ENCODE data around the gene HIVEP3.

The HIVEP3 gene

DNA sequence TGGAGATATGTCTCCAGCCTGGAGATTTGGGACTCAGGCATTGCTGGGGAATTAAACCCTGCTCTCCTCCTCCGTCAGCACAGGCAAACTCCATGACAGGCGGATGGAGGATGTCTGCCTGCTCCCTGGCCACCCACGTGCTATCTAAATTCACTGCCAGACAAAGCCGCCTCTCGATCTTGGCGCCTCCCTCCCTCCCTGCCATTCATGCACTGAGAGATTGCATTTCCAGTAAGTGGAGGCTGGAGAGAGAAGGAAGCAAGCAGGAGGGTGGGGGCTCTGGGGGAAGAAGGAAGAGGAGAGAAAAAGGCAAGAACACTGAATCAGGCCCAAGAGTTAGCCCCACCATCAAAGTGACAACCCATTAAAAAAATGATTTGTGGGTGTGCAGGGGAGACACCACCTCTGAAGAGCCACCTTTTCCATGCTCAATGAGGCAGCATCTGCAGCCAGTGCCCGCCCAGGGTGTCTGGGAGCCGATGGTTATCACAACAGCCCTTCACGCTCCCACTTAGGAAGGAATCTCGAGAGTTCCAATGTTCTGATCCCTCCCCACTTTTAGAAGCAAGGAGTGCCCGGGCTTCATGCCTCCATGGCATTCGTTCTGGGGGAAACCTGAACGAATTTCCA, 183.0 kb downstream of the HIVEP3 start:
- Histone ChIP-seq H2BK15ac (replicated peaks; ENCODE audit: low read depth) (no peak overlapping the region), H2AK5ac (ENCODE audit: low read length) (no peak overlapping the region), H3K4me3 (ENCODE audit: low read length) (no peak overlapping the region), H2BK5ac (ENCODE audit: low read length) (no peak overlapping the region), H3K4me1 (ENCODE audit: control insufficient read depth, low read depth, low read length) (no peaks in the 10 kb centered on the region), H3K36me3 (ENCODE audit: control insufficient read depth, insufficient read depth, low read length) (no peaks in the 10 kb centered on the region), H3K56ac (ENCODE audit: low read length) (no peak overlapping the region), H2BK120ac (ENCODE audit: low read depth, low read length) (no peak overlapping the region), H3K79me1 (ENCODE audit: low read length) (no peaks in the 10 kb centered on the region), H3K27me3 (ENCODE audit: insufficient read depth, low read length, poor library complexity) (no peaks in the 10 kb centered on the region), H3K9ac (ENCODE audit: low read length) (no peak overlapping the region), H3K23ac (ENCODE audit: low read length) (no peak overlapping the region), H4K5ac (ENCODE audit: low read length) (no peak overlapping the region), H3K4ac (ENCODE audit: low read depth, low read length) (no peak overlapping the region), H4K8ac (ENCODE audit: low read depth, low read length) (no peak overlapping the region), H3K18ac (ENCODE audit: low read length) (no peak overlapping the region), H3K27ac (ENCODE audit: low read depth, low read length) (no peak overlapping the region), H3K4me2 (ENCODE audit: low read length) (no peak overlapping the region), H3K79me2 (ENCODE audit: control insufficient read depth, insufficient read depth, low read length) (no peaks in the 10 kb centered on the region)
- DNase-seq: peak; percentile 13
- no CpG with 5 or more reads among the region's 13 CpGs for WGBS (ENCODE audit: extremely low coverage, insufficient coverage, low lambda C conversion rate)

DNA sequence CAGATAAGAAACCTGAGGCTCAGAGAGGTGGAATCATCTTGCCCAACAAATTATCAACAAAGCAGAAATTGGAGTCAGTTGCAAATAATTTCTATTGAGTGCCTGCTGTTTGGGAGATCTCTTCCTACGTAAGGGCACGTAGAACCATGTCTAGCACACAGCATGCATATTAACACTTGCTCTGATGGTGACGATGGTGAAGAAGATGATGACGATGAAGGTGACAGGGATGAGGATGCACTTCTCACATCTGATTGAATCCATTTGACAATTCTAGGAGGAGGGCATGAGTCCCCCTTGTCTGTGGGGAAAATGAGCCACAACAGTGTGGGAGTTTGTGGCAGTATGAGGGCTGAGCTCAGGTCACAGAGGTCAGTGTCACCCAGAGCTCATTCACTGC, 183.6 kb downstream of the HIVEP3 start:
- no CpG with 5 or more reads among the region's 4 CpGs for WGBS (ENCODE audit: extremely low coverage, insufficient coverage, low lambda C conversion rate)
- H3K79me1 ChIP-seq (ENCODE audit: low read length): no peaks in the 10 kb centered on the region
- H3K4ac ChIP-seq (ENCODE audit: low read depth, low read length): no peak overlapping the region
- DNase-seq: no peak
- no peak overlapping the region for H3K4me3 ChIP-seq (ENCODE audit: low read length)
- no peak overlapping the region for H4K8ac ChIP-seq (ENCODE audit: low read depth, low read length)
- no peak overlapping the region for H3K27ac ChIP-seq (ENCODE audit: low read depth, low read length)
- no peak overlapping the region for H2BK5ac ChIP-seq (ENCODE audit: low read length)
- H2BK15ac ChIP-seq (replicated peaks; ENCODE audit: low read depth): no peak overlapping the region
- H3K4me1 ChIP-seq (ENCODE audit: control insufficient read depth, low read depth, low read length): no peaks in the 10 kb centered on the region
- H2AK5ac ChIP-seq (ENCODE audit: low read length): no peak overlapping the region
- no peak overlapping the region for H4K5ac ChIP-seq (ENCODE audit: low read length)
- no peak overlapping the region for H3K56ac ChIP-seq (ENCODE audit: low read length)
- H3K4me2 ChIP-seq (ENCODE audit: low read length): no peak overlapping the region
- no peaks in the 10 kb centered on the region for H3K36me3 ChIP-seq (ENCODE audit: control insufficient read depth, insufficient read depth, low read length)
- no peak overlapping the region for H3K18ac ChIP-seq (ENCODE audit: low read length)
- no peak overlapping the region for H3K23ac ChIP-seq (ENCODE audit: low read length)
- no peaks in the 10 kb centered on the region for H3K27me3 ChIP-seq (ENCODE audit: insufficient read depth, low read length, poor library complexity)
- H3K79me2 ChIP-seq (ENCODE audit: control insufficient read depth, insufficient read depth, low read length): no peaks in the 10 kb centered on the region
- H3K9ac ChIP-seq (ENCODE audit: low read length): no peak overlapping the region
- no peak overlapping the region for H2BK120ac ChIP-seq (ENCODE audit: low read depth, low read length)

DNA sequence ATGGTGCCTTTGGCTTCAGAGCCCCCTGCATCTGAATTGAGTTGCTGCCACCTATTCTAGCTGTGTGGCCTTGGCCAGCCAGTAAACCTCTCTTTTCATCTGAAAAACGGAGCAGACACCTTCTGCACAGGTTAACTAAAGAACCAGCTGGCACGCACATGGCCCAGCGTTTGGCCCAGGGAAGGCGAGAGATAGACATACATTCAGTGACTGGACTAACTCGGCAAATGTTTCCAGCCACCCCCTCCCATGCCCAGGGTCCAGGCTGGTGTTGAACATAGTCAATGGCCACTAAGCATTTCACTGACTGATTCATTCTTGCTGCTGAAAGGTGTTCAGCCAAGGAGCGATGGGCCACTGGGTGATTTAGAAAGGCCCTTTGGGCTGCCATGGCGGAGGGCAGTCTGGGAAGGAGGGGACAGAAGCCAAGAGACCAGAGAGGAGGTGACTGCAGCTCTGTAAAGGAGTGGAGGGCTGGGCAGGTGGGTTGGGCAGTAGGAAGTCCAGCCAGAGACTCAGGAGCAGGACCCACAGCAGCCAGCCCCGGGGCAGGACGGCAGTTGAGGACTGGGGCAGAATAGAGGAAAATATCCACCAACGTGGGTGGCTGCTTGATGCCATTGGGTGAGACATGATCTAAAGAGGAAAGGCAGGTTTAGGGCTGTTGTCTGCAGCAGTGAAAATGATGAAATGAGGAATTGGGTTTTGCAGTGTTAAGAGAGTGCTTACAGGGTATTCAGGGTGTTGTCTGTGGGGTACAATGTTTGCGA, 184.3 kb downstream of the HIVEP3 start:
- H3K27me3 ChIP-seq (ENCODE audit: insufficient read depth, low read length, poor library complexity): no peaks in the 10 kb centered on the region
- H4K8ac ChIP-seq (ENCODE audit: low read depth, low read length): no peak overlapping the region
- WGBS (ENCODE audit: extremely low coverage, insufficient coverage, low lambda C conversion rate): no CpG with 5 or more reads among the region's 11 CpGs
- H2BK5ac ChIP-seq (ENCODE audit: low read length): no peak overlapping the region
- H3K36me3 ChIP-seq (ENCODE audit: control insufficient read depth, insufficient read depth, low read length): no peaks in the 10 kb centered on the region
- H2BK120ac ChIP-seq (ENCODE audit: low read depth, low read length): no peak overlapping the region
- H3K56ac ChIP-seq (ENCODE audit: low read length): no peak overlapping the region
- H3K79me1 ChIP-seq (ENCODE audit: low read length): no peaks in the 10 kb centered on the region
- no peak overlapping the region for H3K27ac ChIP-seq (ENCODE audit: low read depth, low read length)
- H3K18ac ChIP-seq (ENCODE audit: low read length): no peak overlapping the region
- H2BK15ac ChIP-seq (replicated peaks; ENCODE audit: low read depth): no peak overlapping the region
- H3K79me2 ChIP-seq (ENCODE audit: control insufficient read depth, insufficient read depth, low read length): no peaks in the 10 kb centered on the region
- DNase-seq: no peak
- H3K23ac ChIP-seq (ENCODE audit: low read length): no peak overlapping the region
- no peaks in the 10 kb centered on the region for H3K4me1 ChIP-seq (ENCODE audit: control insufficient read depth, low read depth, low read length)
- H2AK5ac ChIP-seq (ENCODE audit: low read length): no peak overlapping the region
- H3K9ac ChIP-seq (ENCODE audit: low read length): no peak overlapping the region
- H4K5ac ChIP-seq (ENCODE audit: low read length): no peak overlapping the region
- no peak overlapping the region for H3K4ac ChIP-seq (ENCODE audit: low read depth, low read length)
- no peak overlapping the region for H3K4me2 ChIP-seq (ENCODE audit: low read length)
- H3K4me3 ChIP-seq (ENCODE audit: low read length): no peak overlapping the region

DNA sequence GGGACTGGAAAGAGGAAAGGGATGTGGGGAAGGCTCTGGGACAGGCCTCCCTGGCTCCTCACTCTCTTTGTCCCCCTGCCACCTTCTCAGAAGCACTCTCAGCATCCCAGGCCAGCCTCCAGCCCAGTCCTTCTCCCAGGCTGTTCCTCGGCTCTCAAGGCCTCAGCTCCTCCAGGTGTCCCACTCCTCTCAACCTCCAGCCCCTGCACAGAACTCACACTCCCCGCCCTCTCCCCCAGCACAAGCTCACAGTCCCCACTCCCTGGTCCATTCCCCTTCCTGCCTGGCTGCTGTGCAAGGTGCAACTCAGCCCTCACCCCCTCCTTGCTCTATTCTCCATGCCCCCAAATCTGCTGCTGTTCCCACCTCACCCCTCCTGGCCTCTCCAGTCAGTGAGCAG, 185.0 kb downstream of the HIVEP3 start:
- no peak for DNase-seq
- WGBS (ENCODE audit: extremely low coverage, insufficient coverage, low lambda C conversion rate): no CpG with 5 or more reads among the region's 2 CpGs
- Histone ChIP-seq H2AK5ac (ENCODE audit: low read length) (no peak overlapping the region), H3K36me3 (ENCODE audit: control insufficient read depth, insufficient read depth, low read length) (no peaks in the 10 kb centered on the region), H3K18ac (ENCODE audit: low read length) (no peak overlapping the region), H4K8ac (ENCODE audit: low read depth, low read length) (no peak overlapping the region), H3K4me2 (ENCODE audit: low read length) (no peak overlapping the region), H3K4me3 (ENCODE audit: low read length) (no peak overlapping the region), H3K4me1 (ENCODE audit: control insufficient read depth, low read depth, low read length) (no peaks in the 10 kb centered on the region), H2BK15ac (replicated peaks; ENCODE audit: low read depth) (no peak overlapping the region), H2BK120ac (ENCODE audit: low read depth, low read length) (no peak overlapping the region), H3K27me3 (ENCODE audit: insufficient read depth, low read length, poor library complexity) (no peaks in the 10 kb centered on the region), H3K56ac (ENCODE audit: low read length) (no peak overlapping the region), H3K79me1 (ENCODE audit: low read length) (no peaks in the 10 kb centered on the region), H3K27ac (ENCODE audit: low read depth, low read length) (no peak overlapping the region), H4K5ac (ENCODE audit: low read length) (no peak overlapping the region), H3K9ac (ENCODE audit: low read length) (no peak overlapping the region), H3K4ac (ENCODE audit: low read depth, low read length) (no peak overlapping the region), H3K23ac (ENCODE audit: low read length) (no peak overlapping the region), H2BK5ac (ENCODE audit: low read length) (no peak overlapping the region), H3K79me2 (ENCODE audit: control insufficient read depth, insufficient read depth, low read length) (no peaks in the 10 kb centered on the region)

DNA sequence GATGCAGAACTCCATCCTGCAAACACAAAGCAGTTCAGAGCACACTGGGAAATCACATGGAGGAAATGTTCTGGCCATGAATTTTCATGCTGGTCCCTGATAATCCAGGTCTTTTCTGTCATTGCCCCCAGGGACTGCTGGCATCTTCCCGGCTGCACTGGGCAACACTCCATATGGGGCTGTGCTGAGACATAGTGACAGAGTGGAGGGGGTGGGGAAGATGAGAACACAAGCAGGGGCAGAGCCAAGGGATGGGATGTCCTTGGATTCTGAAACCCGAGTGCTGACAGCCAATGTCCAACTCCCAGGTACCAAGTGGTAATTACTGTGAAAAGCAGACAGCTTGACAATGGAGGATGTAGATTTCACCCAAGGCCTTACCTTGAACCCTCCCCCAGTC, 185.7 kb downstream of the HIVEP3 start:
- Histone ChIP-seq H2BK120ac (ENCODE audit: low read depth, low read length) (no peak overlapping the region), H3K79me2 (ENCODE audit: control insufficient read depth, insufficient read depth, low read length) (no peaks in the 10 kb centered on the region), H2BK15ac (replicated peaks; ENCODE audit: low read depth) (no peak overlapping the region), H3K4me3 (ENCODE audit: low read length) (no peak overlapping the region), H2BK5ac (ENCODE audit: low read length) (no peak overlapping the region), H3K18ac (ENCODE audit: low read length) (no peak overlapping the region), H2AK5ac (ENCODE audit: low read length) (no peak overlapping the region), H3K4me2 (ENCODE audit: low read length) (no peak overlapping the region), H3K56ac (ENCODE audit: low read length) (no peak overlapping the region), H3K27me3 (ENCODE audit: insufficient read depth, low read length, poor library complexity) (no peaks in the 10 kb centered on the region), H3K4me1 (ENCODE audit: control insufficient read depth, low read depth, low read length) (no peaks in the 10 kb centered on the region), H3K23ac (ENCODE audit: low read length) (no peak overlapping the region), H3K27ac (ENCODE audit: low read depth, low read length) (no peak overlapping the region), H3K36me3 (ENCODE audit: control insufficient read depth, insufficient read depth, low read length) (no peaks in the 10 kb centered on the region), H3K79me1 (ENCODE audit: low read length) (no peaks in the 10 kb centered on the region), H4K5ac (ENCODE audit: low read length) (no peak overlapping the region), H3K4ac (ENCODE audit: low read depth, low read length) (no peak overlapping the region), H3K9ac (ENCODE audit: low read length) (no peak overlapping the region), H4K8ac (ENCODE audit: low read depth, low read length) (no peak overlapping the region)
- WGBS (ENCODE audit: extremely low coverage, insufficient coverage, low lambda C conversion rate): no CpG with 5 or more reads among the region's 2 CpGs
- DNase-seq: no peak
